Ishikawa (cell line): Measurements from ENCODE around the gene LIPI.

Experiments
- CEBPB ChIP-seq: IDR thresholded peaks from 2 replicates; pipeline ENCODE4 v1.6.1; 2012
- CREB1 ChIP-seq: IDR thresholded peaks from 2 replicates; pipeline ENCODE4 v1.6.1; 2012; ENCODE audit warnings: low read depth
- EGR1 ChIP-seq: IDR thresholded peaks from 2 replicates; pipeline ENCODE4 v1.6.1; 2012
- EP300 ChIP-seq: IDR thresholded peaks from 2 replicates; pipeline ENCODE4 v1.6.1; 2012; ENCODE audit warnings: borderline replicate concordance
- RAD21 ChIP-seq: IDR thresholded peaks from 2 replicates; pipeline ENCODE4 v1.6.1; 2012; ENCODE audit warnings: low read depth
- REST ChIP-seq: IDR thresholded peaks from 2 replicates; pipeline ENCODE4 v1.6.1; 2012; ENCODE audit warnings: low read depth, mild to moderate bottlenecking
- TAF1 ChIP-seq: IDR thresholded peaks from 2 replicates; pipeline ENCODE4 v1.6.1; 2012; ENCODE audit warnings: low read depth, mild to moderate bottlenecking
- TCF12 ChIP-seq: IDR thresholded peaks from 2 replicates; pipeline ENCODE4 v1.6.1; 2012; ENCODE audit warnings: low read depth
- TEAD4 ChIP-seq: IDR thresholded peaks from 2 replicates; pipeline ENCODE4 v1.6.1; 2012
- TF ChIP-seq, protein P1 (sequence below): IDR thresholded peaks from 2 replicates; pipeline ENCODE4 v1.6.1; 2012

- TF ChIP-seq CREB1 (no peak), TAF1 (no peak), RAD21 (no peak), CEBPB (no peak), TCF12 (no peak), EGR1 (no peak), TEAD4 (no peak), EP300 (no peak), REST (no peak)
- TF ChIP-seq, protein P1, sequence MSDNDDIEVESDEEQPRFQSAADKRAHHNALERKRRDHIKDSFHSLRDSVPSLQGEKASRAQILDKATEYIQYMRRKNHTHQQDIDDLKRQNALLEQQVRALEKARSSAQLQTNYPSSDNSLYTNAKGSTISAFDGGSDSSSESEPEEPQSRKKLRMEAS = no peak
Measured at GRCh38 chr21:14080040-14080763, 130.6 kb downstream of the LIPI start.
